Hepatocyte (in vitro differentiated cells): ENCODE measurements around the gene PLEKHG4B. TPM values are rescaled to one million over a fixed set of nuclear protein-coding genes. Genes with fewer than 3 reads are reported as not detected.
A peak's percentile ranks its signal among the peaks of the same experiment; 100 is the strongest.

Experiments used
- DNase-seq: peaks from one replicate; pipeline ENCODE4 v3.0.0-alpha.2; 2016; ENCODE audit warnings: low spot score
- H2AFZ ChIP-seq: fragments of 200-600 bp; sonication (generic); 2 replicates; pipeline ENCODE4 v1.6.0; 2016; ENCODE audit warnings: antibody characterized with exemption, mild to moderate bottlenecking
- H3K27ac ChIP-seq: fragments of 200-600 bp; sonication (generic); 2 replicates; pipeline ENCODE4 v1.5.1; 2016; ENCODE audit warnings: mild to moderate bottlenecking
- H3K27me3 ChIP-seq: fragments of 200-600 bp; sonication (generic); 2 replicates; pipeline ENCODE4 v1.6.1; 2016
- H3K36me3 ChIP-seq: fragments of 200-600 bp; sonication (generic); replicated peaks from 2 replicates; pipeline ENCODE4 v1.5.1; 2016; ENCODE audit warnings: low read depth; ENCODE audit not compliant: insufficient read depth
- H3K4me1 ChIP-seq: fragments of 200-600 bp; sonication (generic); 2 replicates; pipeline ENCODE4 v1.5.1; 2016; ENCODE audit warnings: mild to moderate bottlenecking, moderate library complexity; ENCODE audit not compliant: insufficient read depth
- H3K4me2 ChIP-seq: fragments of 200-600 bp; sonication (generic); 2 replicates; pipeline ENCODE4 v1.6.0; 2016
- H3K4me3 ChIP-seq: fragments of 200-600 bp; sonication (generic); 2 replicates; pipeline ENCODE4 v1.5.1; 2016; ENCODE audit warnings: mild to moderate bottlenecking
- H3K79me2 ChIP-seq: fragments of 200-600 bp; sonication (generic); 2 replicates; pipeline ENCODE4 v1.6.0; 2017; ENCODE audit warnings: mild to moderate bottlenecking
- H3K9me2 ChIP-seq: fragments of 200-600 bp; sonication (generic); replicated peaks from 2 replicates; pipeline ENCODE4 v1.6.0; 2017; ENCODE audit warnings: mild to moderate bottlenecking; ENCODE audit not compliant: insufficient read depth
- H3K9me3 ChIP-seq: fragments of 200-600 bp; sonication (generic); 2 replicates; pipeline ENCODE4 v1.5.1; 2016; ENCODE audit warnings: low read depth, mild to moderate bottlenecking
- H4K20me1 ChIP-seq: fragments of 200-600 bp; sonication (generic); 2 replicates; pipeline ENCODE4 v1.6.0; 2016; ENCODE audit warnings: mild to moderate bottlenecking; ENCODE audit not compliant: insufficient read depth, poor library complexity, severe bottlenecking
- EZH2 ChIP-seq: fragments of 200-600 bp; sonication (generic); IDR thresholded peaks from 2 replicates; pipeline ENCODE4 v1.6.1; 2016; ENCODE audit warnings: antibody characterized with exemption, mild to moderate bottlenecking, borderline replicate concordance
- EZH2phosphoT487 ChIP-seq: fragments of 200-600 bp; sonication (generic); IDR thresholded peaks from one replicate; pipeline ENCODE4 v1.6.1; 2018; ENCODE audit warnings: antibody characterized with exemption, mild to moderate bottlenecking, low read depth, moderate library complexity; ENCODE audit not compliant: unreplicated experiment, severe bottlenecking
- WGBS: methylation state at CpG from one replicate; pipeline ENCODE4 v1.1.6; 2016; ENCODE audit warnings: low lambda C conversion rate; ENCODE audit errors: missing lambda C conversion rate; 5-methylcytosine and 5-hydroxymethylcytosine counted together
- polyA plus RNA-seq: library from polyadenylated mRNA; unstranded; fragments of >200 nt; fragmentation: Nextera tagmentation; extraction: Ambion mirVana; gene quantifications from 2 replicates; pipeline ENCODE4 v1.2.1, GENCODE V29; 2016
- total RNA-seq: library from RNA; depleted of rRNA; stranded (reverse); fragments of >200 nt; gene quantifications from 2 replicates; pipeline ENCODE4 v1.2.3, GENCODE V29; 2014
- TF ChIP-seq, protein P1 (sequence below): fragments of 200-600 bp; sonication (generic); IDR thresholded peaks from 2 replicates; pipeline ENCODE4 v1.5.1; 2016; ENCODE audit warnings: antibody characterized with exemption, mild to moderate bottlenecking; ENCODE audit not compliant: poor library complexity

The PLEKHG4B gene
- total and polyA plus RNA-seq, 2 experiments from 2014 or later: 3.6 to 4.0 TPM

DNA sequence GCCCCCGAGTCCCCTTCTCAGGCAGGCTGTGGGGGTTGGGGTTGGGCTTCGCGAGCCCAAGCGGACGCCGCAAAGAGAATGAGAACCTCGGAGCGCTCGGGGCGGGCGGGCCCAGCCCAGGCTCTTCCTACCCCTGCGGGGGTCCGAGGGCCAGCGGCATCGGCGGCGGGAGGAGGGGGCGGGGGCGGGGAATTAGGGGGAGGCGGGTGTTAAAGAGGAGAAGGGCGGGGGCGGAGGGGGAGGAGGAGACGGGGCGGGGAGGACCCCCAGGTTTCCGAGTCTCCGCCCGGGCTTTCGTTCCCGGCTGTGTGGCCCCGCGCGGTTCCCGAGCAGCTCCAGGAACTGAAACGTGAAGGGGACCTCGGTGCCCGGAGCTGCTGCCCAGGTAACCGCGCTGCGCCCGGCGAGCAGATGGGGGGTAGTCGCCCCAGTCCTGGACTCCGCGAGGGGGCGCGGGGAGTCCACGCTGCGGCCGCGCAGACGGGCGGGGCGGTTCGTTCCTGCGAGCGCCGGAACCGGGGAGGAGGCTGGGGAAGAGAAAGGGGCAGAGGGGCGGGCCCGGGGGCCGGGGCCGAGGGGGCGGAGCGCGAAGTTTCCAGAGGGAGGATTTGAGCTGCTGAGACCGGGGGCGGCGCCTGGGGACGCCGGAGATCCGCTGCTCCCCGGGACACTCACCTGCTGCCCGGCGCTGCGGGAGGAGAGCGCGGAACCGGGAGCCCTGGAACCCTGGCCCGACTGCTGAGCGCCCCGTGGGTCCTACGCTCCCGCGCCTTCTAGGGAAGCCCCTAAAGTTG, 38.4 kb upstream of the PLEKHG4B start:
- peak overlapping the region; percentile 56 for H2AFZ ChIP-seq
- H3K4me3 ChIP-seq: peak overlapping the region; percentile 65
- 3% methylated on average over 18 of the region's 84 CpGs for WGBS
- no peaks in the 10 kb centered on the region for H4K20me1 ChIP-seq
- no peaks in the 10 kb centered on the region for H3K4me1 ChIP-seq
- DNase-seq: peak; percentile 71
- no peak overlapping the region for H3K27ac ChIP-seq
- H3K9me3 ChIP-seq: no peaks in the 10 kb centered on the region
- H3K4me2 ChIP-seq: peak overlapping the region; percentile 98
- TF ChIP-seq, protein P1, sequence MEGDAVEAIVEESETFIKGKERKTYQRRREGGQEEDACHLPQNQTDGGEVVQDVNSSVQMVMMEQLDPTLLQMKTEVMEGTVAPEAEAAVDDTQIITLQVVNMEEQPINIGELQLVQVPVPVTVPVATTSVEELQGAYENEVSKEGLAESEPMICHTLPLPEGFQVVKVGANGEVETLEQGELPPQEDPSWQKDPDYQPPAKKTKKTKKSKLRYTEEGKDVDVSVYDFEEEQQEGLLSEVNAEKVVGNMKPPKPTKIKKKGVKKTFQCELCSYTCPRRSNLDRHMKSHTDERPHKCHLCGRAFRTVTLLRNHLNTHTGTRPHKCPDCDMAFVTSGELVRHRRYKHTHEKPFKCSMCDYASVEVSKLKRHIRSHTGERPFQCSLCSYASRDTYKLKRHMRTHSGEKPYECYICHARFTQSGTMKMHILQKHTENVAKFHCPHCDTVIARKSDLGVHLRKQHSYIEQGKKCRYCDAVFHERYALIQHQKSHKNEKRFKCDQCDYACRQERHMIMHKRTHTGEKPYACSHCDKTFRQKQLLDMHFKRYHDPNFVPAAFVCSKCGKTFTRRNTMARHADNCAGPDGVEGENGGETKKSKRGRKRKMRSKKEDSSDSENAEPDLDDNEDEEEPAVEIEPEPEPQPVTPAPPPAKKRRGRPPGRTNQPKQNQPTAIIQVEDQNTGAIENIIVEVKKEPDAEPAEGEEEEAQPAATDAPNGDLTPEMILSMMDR: peak; percentile 29
- TF ChIP-seq EZH2phosphoT487: no peak
- peaks cover 64% of the 10 kb centered on the region for H3K27me3 ChIP-seq
- no peaks in the 10 kb centered on the region for H3K36me3 ChIP-seq
- H3K9me2 ChIP-seq: no peaks in the 10 kb centered on the region
- no peaks in the 10 kb centered on the region for H3K79me2 ChIP-seq

DNA sequence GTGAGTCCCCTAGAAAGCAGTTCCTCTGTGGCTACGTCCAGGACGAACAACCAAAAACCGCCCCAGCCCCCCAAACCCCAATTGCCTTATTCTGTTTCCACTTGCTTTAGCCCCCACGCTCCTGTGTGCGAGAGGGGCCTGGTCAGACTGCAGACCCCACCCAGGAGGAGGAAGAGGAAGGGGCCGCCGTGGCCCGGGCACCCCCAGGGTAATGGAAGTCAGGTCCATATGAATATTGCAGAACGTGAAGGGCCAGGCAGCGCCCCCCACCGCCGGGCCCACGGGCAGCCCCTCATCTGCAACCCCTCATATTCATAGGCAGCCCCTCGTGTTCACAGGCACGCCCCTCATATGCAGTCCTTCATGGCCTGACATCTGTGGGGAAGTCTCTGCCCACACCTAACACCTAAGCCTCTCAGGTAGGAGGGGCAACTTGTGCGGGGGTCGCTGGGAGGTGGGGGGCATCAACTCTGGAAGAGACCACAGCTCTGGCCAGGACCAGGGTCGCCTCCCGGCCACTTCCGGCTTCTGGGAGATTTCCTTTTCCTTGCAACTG, 37.7 kb upstream of the PLEKHG4B start:
- no peaks in the 10 kb centered on the region for H3K79me2 ChIP-seq
- no peak overlapping the region for H2AFZ ChIP-seq
- peaks cover 62% of the 10 kb centered on the region for H3K27me3 ChIP-seq
- no peak for DNase-seq
- no peaks in the 10 kb centered on the region for H3K9me3 ChIP-seq
- H3K27ac ChIP-seq: no peak overlapping the region
- H3K4me3 ChIP-seq: peak overlapping the region; percentile 65
- no peaks in the 10 kb centered on the region for H4K20me1 ChIP-seq
- H3K36me3 ChIP-seq: no peaks in the 10 kb centered on the region
- H3K4me1 ChIP-seq: no peaks in the 10 kb centered on the region
- WGBS: 32% methylated on average over 20 of the region's 20 CpGs
- H3K4me2 ChIP-seq: peak overlapping the region; percentile 98
- no peak for TF ChIP-seq EZH2phosphoT487
- no peak for TF ChIP-seq EZH2
- TF ChIP-seq, protein P1: no peak
- no peaks in the 10 kb centered on the region for H3K9me2 ChIP-seq

DNA sequence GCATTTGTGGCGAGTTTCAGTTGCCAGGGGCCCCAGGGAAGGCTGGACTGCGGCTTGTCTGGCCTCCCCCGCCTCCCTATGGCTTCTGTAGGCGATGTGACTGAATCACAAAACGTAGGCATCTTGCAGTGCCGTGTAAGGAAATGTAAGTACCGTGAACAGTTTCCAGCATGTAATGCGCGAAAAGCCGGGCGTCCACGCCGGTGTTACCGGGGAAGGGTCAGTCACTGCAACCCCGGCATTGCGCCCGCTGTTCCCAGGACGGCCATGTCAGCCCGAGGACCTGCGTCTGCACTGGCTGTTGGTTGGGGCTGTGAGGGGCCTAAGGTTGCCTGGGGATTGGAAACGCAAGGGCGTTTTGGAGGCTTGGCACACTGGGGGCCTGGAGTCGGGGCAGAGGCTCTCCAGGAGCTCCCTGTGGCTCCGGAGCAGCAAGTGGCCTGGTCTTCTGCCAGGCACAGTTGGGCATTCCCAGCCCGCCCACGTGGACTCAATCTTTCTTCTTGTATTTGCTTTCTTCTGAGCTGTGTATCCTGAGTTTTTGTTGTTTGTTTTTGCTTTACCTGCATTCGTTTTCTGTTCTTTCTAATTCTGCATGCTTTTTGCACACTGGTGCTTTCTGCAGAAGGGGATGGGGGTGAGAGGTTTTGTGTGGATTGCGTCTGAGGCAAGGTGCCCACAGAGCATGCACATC, 36.9 kb upstream of the PLEKHG4B start:
- peaks cover 60% of the 10 kb centered on the region for H3K27me3 ChIP-seq
- TF ChIP-seq EZH2: no peak
- TF ChIP-seq EZH2phosphoT487: no peak
- TF ChIP-seq, protein P1: no peak
- 91% methylated on average over 28 of the region's 28 CpGs for WGBS

More for the DNA sequence above, 36.9 kb upstream of the PLEKHG4B start:
- Histone ChIP-seq H3K36me3 (no peaks in the 10 kb centered on the region), H2AFZ (no peak overlapping the region), H4K20me1 (no peaks in the 10 kb centered on the region), H3K9me3 (no peaks in the 10 kb centered on the region), H3K4me2 (no peak overlapping the region), H3K4me1 (no peaks in the 10 kb centered on the region), H3K79me2 (no peaks in the 10 kb centered on the region), H3K4me3 (no peak overlapping the region), H3K9me2 (no peaks in the 10 kb centered on the region), H3K27ac (no peak overlapping the region)
- no peak for DNase-seq
